ENCODE data around the gene CCL26.
"Not testable (repeated sequence)": the region's sequence is repeated elsewhere in the genome, so short reads cannot be mapped to it uniquely, and the experiment has no call there.

The CCL26 gene

GRCh38 chr7:75795831-75796285 lies 23.8 kb upstream of the CCL26 start:
- DNase-seq (ENCODE audit: low read depth) = no peak
- H3K4me3 ChIP-seq (ENCODE audit: low read depth, low read length) = no peak overlapping the region
- TF ChIP-seq, protein P1, sequence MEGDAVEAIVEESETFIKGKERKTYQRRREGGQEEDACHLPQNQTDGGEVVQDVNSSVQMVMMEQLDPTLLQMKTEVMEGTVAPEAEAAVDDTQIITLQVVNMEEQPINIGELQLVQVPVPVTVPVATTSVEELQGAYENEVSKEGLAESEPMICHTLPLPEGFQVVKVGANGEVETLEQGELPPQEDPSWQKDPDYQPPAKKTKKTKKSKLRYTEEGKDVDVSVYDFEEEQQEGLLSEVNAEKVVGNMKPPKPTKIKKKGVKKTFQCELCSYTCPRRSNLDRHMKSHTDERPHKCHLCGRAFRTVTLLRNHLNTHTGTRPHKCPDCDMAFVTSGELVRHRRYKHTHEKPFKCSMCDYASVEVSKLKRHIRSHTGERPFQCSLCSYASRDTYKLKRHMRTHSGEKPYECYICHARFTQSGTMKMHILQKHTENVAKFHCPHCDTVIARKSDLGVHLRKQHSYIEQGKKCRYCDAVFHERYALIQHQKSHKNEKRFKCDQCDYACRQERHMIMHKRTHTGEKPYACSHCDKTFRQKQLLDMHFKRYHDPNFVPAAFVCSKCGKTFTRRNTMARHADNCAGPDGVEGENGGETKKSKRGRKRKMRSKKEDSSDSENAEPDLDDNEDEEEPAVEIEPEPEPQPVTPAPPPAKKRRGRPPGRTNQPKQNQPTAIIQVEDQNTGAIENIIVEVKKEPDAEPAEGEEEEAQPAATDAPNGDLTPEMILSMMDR (IDR thresholded peaks at IDR 0.05; ENCODE audit: control insufficient read depth, extremely low read depth, insufficient read depth) = no peak

DNA sequence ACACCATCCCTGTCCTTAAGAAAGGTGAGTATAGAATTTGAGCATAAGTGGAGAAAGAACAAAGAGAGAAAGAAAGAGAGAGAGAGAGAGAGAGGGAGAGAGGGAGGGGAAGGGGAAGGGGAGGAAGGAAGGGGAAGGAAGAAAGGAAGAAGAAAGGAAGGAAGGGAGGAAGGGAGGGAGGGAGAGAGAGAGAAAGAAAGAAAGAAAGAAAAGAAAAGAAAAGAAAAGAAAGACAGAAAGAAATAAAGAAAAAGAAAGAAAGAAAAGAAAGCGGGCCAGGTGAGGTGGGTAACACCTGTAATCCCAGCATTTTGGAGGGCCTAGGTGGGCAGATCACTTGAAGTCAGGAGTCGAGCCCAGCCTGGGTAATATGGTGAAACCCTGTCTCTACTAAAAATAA lies 21.7 kb upstream of the CCL26 start:
- TF ChIP-seq, protein P1 (IDR thresholded peaks at IDR 0.05; ENCODE audit: control insufficient read depth, extremely low read depth, insufficient read depth) = no peak
- no peak for DNase-seq (ENCODE audit: low read depth)

DNA sequence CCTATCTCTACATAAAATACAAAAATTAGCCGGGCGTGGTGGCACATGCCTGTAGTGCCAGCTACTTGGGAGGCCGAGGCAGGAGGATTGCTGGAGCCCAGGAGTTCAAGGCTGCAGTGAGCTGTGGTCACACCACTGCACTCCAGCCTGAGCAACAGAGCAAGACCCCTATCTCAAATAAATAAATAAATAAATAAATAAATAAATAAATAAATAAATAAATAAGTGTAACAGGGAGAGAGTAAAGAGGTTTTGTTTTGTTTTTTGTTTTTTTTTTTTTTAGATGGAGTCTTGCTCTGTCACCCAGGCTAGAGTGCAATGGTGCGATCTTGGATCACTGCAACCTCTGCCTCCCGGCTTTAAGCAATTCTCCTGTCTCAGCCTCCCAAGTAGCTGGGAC lies 20.6 kb upstream of the CCL26 start:
- DNase-seq (ENCODE audit: low read depth); H3K4me3 ChIP-seq (ENCODE audit: low read depth, low read length): not testable (repeated sequence)

More for the DNA sequence above, 21.7 kb upstream of the CCL26 start:
- H3K4me3 ChIP-seq (ENCODE audit: low read depth, low read length) = no peak overlapping the region

- TF ChIP-seq, protein P1 (IDR thresholded peaks at IDR 0.05; ENCODE audit: control insufficient read depth, extremely low read depth, insufficient read depth) = no peak
Observed at GRCh38 chr7:75789361-75789924, 17.4 kb upstream of the CCL26 start.

DNA sequence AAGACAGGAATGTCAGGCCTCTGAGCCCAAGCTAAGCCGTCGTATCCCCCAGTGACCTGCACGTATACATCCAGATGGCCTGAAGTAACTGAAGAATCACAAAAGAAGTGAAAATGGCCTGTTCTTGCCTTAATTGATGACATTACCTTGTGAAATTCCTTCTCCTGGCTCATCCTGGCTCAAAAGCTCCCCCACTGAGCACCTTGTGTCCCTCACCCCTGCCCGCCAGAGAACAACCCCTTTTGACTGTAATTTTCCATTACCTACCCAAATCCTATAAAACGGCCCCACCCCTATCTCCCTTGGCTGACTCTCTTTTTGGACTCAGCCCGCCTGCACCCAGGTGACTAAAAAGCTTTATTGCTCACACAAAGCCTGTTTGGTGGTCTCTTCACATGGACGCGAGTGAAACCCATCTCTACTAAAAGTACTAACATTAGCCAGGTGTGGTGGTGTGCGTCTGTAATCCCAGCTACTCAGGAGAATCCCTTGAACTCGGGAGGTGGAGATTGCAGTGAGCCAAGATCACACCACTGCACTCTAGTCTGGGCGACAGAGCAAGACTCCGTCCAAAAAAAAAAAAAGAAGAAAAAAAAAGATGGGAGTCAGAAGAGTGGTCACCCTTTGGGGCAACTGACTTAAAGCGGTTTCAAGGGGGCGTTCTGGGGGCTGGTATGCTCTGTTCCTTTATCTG lies 16.3 kb upstream of the CCL26 start:
- not testable (repeated sequence) for DNase-seq (ENCODE audit: low read depth); H3K4me3 ChIP-seq (ENCODE audit: low read depth, low read length)

More at GRCh38 chr7:75789361-75789924, 17.4 kb upstream of the CCL26 start:
- no peak overlapping the region for H3K4me3 ChIP-seq (ENCODE audit: low read depth, low read length)
- DNase-seq (ENCODE audit: low read depth) = no peak

DNA sequence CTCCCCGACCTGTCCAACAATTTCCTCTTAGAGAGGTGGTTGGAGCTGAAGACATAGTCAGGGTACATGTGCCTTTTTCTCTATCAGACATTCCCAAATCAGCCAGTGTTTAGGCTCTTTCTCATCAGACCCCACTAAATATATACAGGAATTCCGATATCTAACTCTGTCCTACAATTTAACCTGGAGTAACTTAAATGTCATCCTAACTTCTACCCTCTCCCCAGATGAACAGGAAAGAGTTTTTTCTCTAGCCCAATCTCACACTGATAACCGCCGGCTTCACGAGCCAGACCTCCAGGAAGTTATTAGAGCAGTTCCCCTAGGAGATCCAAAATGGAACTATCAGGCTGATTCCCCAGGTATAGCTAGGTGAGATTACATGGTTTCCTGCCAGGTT lies 11.0 kb upstream of the CCL26 start:
- H3K4me3 ChIP-seq (ENCODE audit: low read depth, low read length); DNase-seq (ENCODE audit: low read depth): not testable (repeated sequence)

DNA sequence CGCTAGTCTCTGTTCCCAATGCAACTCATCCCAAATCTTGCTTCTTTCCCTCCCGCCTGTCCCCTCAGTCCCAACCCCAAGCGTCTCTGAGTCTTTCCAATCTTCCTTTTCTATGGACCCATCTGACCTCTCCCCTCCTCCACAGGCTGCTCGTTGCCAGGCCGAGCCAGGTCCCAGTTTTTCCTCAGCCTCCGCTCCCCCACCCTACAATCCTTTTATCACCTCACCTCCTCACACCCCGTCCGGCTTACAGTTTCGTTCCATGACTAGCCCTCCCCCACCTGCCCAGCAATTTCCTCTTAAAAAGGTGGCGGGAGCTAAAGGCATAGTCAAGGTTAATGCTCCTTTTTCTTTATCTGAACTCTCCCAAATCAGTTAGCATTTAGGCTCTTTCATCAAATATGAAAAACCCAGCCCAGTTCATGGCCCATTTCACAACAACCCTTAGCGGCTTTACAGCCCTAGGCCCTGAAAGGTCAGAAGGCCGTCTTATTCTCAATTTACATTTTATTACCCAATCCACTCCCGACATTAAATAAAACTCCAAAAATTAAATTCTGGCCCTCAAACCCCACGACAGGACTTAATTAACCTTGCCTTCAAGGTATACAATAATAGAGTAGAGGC lies 8.7 kb upstream of the CCL26 start:
- H3K4me3 ChIP-seq (ENCODE audit: low read depth, low read length); DNase-seq (ENCODE audit: low read depth): not testable (repeated sequence)

- DNase-seq (ENCODE audit: low read depth); H3K4me3 ChIP-seq (ENCODE audit: low read depth, low read length): not testable (repeated sequence)
Observed at GRCh38 chr7:75779516-75779915, 7.5 kb upstream of the CCL26 start.

DNA sequence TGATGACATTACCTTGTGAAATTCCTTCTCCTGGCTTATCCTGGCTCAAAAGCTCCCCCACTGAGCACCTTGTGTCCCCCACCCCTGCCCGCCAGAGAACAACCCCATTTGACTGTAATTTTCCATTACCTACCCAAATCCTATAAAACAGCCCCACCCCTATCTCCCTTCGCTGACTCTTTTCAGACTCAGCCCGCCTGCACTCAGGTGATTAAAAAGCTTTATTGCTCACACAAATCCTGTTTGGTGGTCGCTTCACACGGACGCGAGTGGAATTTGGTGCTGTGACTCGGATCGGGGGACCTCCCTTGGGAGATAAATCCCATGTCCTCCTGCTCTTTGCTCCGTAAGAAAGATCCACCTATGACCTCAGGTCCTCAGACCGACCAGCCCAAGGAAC lies 7.0 kb upstream of the CCL26 start:
- DNase-seq (ENCODE audit: low read depth); H3K4me3 ChIP-seq (ENCODE audit: low read depth, low read length): not testable (repeated sequence)

DNA sequence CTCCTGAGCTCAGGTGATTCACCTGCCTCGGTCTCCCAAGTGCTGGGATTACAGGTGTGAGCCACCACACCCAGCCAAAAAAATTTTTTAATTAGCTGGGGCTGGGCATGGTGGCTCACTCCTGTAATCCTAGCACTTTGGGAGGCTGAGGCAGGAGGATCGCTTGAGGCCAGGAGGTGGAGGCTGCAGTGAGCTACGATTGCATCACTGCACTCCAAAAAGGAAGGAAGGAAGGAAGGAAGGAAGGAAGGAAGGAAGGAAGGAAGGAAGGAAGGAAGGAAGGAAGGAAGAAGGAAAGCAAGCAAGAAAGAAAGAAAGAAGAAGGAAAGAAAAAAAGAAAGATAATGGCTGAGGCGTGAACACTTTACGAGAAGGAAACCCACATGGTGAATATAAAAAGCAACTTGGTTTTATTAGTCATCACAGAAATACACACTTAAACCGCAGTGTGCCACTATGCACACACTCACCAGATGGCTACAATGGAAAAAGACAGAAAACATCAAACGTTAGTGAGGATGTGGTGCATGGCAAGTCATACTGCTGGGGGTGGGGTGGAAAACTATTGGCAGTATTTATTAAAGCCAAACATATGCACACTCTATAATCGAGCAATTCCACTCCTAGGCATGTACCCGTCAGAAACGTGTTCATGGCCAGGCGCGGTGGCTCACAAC lies 4.4 kb upstream of the CCL26 start:
- no peak for DNase-seq (ENCODE audit: low read depth)
- H3K4me3 ChIP-seq (ENCODE audit: low read depth, low read length) = no peak overlapping the region
- TF ChIP-seq, protein P1 (IDR thresholded peaks at IDR 0.05; ENCODE audit: control insufficient read depth, extremely low read depth, insufficient read depth) = no peak

GRCh38 chr7:75773958-75774357 lies 1.9 kb upstream of the CCL26 start:
- not testable (repeated sequence) for H3K4me3 ChIP-seq (ENCODE audit: low read depth, low read length); DNase-seq (ENCODE audit: low read depth)

Data from LNCaP clone FGC (cell line).